Ovary (tissue), 3 donors: ENCODE results near the gene SLC25A29.
"Not testable (repeated sequence)": the region's sequence is repeated elsewhere in the genome, so short reads cannot be mapped to it uniquely, and the experiment has no call there.

Experiments
- POLR2A ChIP-seq: fragments of 450-650 bp; IDR thresholded peaks from one replicate; pipeline ENCODE4 v1.6.1; 2017; ENCODE audit warnings: antibody characterized with exemption, mild to moderate bottlenecking, moderate library complexity
- TF ChIP-seq, protein P1 (sequence below), 3 donors: fragments of 450-650 bp in 2 of 3; fragments of 200-600 bp in 1 of 3; IDR thresholded peaks; one replicate each; pipeline versions ENCODE4 v1.5.1 to v1.8.0; 2016 to 2022; ENCODE audit warnings: antibody characterized with exemption in 3 of 3, mild to moderate bottlenecking in 1 of 3
- donor health status: DM: no; HTN: no; CAD: no.

GRCh38 chr14:100344657-100345056 lies 38.4 kb upstream of the SLC25A29 start:
- TF ChIP-seq POLR2A: not testable (repeated sequence)
- TF ChIP-seq, protein P1, sequence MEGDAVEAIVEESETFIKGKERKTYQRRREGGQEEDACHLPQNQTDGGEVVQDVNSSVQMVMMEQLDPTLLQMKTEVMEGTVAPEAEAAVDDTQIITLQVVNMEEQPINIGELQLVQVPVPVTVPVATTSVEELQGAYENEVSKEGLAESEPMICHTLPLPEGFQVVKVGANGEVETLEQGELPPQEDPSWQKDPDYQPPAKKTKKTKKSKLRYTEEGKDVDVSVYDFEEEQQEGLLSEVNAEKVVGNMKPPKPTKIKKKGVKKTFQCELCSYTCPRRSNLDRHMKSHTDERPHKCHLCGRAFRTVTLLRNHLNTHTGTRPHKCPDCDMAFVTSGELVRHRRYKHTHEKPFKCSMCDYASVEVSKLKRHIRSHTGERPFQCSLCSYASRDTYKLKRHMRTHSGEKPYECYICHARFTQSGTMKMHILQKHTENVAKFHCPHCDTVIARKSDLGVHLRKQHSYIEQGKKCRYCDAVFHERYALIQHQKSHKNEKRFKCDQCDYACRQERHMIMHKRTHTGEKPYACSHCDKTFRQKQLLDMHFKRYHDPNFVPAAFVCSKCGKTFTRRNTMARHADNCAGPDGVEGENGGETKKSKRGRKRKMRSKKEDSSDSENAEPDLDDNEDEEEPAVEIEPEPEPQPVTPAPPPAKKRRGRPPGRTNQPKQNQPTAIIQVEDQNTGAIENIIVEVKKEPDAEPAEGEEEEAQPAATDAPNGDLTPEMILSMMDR (IDR thresholded peaks at IDR 0.05): not testable (repeated sequence)
